ENCODE results near the gene PI4KA. TPM values are rescaled to one million over a fixed set of nuclear protein-coding genes. Genes with fewer than 3 reads are reported as not detected.

Gene PI4KA
- total RNA-seq, 1 donor from 2014 or later: 150 TPM

DNA sequence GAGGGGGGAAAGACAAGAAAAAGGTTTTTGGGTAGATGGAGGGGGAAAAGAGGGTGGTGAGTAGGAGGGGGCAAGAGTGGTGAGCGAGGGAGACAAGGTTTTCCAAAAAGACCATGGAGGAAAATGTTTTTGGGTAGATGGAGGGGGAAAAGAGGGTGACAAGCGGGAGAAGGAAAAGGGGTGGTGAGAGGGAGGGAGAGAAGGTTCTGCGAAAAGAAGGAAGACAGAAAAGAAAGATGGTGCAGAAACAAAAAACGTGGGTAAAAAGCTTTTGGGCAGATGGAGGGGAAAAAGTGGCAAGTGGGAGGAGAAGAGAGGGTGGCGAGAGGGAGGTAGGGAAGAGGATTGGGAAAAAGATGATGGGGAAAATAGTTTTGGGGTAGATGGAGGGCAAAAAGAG lies 200.6 kb downstream of the PI4KA start:
- H3K9me3 ChIP-seq: peaks cover 0 to 3% of the 10 kb centered on the region in 2 donors
- no peaks in the 10 kb centered on the region for H3K4me1 ChIP-seq
- H3K36me3 ChIP-seq: no peaks in the 10 kb centered on the region
- no peak overlapping the region for H3K27ac ChIP-seq
- no peak overlapping the region for H3K4me3 ChIP-seq
- TF ChIP-seq, protein P1, sequence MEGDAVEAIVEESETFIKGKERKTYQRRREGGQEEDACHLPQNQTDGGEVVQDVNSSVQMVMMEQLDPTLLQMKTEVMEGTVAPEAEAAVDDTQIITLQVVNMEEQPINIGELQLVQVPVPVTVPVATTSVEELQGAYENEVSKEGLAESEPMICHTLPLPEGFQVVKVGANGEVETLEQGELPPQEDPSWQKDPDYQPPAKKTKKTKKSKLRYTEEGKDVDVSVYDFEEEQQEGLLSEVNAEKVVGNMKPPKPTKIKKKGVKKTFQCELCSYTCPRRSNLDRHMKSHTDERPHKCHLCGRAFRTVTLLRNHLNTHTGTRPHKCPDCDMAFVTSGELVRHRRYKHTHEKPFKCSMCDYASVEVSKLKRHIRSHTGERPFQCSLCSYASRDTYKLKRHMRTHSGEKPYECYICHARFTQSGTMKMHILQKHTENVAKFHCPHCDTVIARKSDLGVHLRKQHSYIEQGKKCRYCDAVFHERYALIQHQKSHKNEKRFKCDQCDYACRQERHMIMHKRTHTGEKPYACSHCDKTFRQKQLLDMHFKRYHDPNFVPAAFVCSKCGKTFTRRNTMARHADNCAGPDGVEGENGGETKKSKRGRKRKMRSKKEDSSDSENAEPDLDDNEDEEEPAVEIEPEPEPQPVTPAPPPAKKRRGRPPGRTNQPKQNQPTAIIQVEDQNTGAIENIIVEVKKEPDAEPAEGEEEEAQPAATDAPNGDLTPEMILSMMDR (IDR thresholded peaks at IDR 0.05): no peak
- no peak for DNase-seq (ENCODE audit: low spot score in 2 of 2)
- H3K27me3 ChIP-seq: no peaks in the 10 kb centered on the region
- intact Hi-C loops (cut with DNase I): no loop called here

Other genes starting within 250 kb of the PI4KA start
- not detected for gene SERPIND1, start 84.7 kb downstream of the PI4KA start, total RNA-seq
- gene SNAP29, start 196 bp upstream of the PI4KA start, total RNA-seq: 24.6 TPM
- gene CRKL, start 58.6 kb upstream of the PI4KA start, total RNA-seq: 21.2 TPM
- gene AIFM3, start 108.4 kb upstream of the PI4KA start, total RNA-seq: not detected
- 72.8 TPM for gene LZTR1, start 123.5 kb upstream of the PI4KA start, total RNA-seq
- 37.9 TPM for gene THAP7, start 143.3 kb upstream of the PI4KA start, total RNA-seq
- gene P2RX6, start 156.4 kb upstream of the PI4KA start, total RNA-seq: not detected
- 20.4 TPM for gene SLC7A4, start 173.8 kb upstream of the PI4KA start, total RNA-seq
- gene LRRC74B, start 187.1 kb upstream of the PI4KA start, total RNA-seq: 2.6 TPM